Fibroblast of lung (primary cell): ENCODE measurements around the gene TC2N. TPM values are rescaled to one million over a fixed set of nuclear protein-coding genes. Genes with fewer than 3 reads are reported as not detected.

Experiments
- DNase-seq, 2 donors: peaks; one replicate each; pipeline versions ENCODE4 v3.0.0 to v3.0.0-alpha.2; 2010; ENCODE audit warnings: low read depth in 2 of 2
- H2AFZ ChIP-seq: 2 replicates; pipeline ENCODE4 v1.5.1; 2012; ENCODE audit warnings: low read length, control low read depth, inconsistent platforms
- H3K27ac ChIP-seq: 2 replicates; pipeline ENCODE4 v1.5.1; 2011; ENCODE audit warnings: low read length, control low read depth; ENCODE audit not compliant: insufficient read depth
- H3K27me3 ChIP-seq: 2 replicates; pipeline ENCODE4 v1.5.1; 2011; ENCODE audit warnings: mild to moderate bottlenecking, low read length; ENCODE audit not compliant: control insufficient read depth, insufficient read depth
- H3K36me3 ChIP-seq: 2 replicates; pipeline ENCODE4 v1.5.1; 2011; ENCODE audit warnings: low read length; ENCODE audit not compliant: control insufficient read depth, insufficient read depth
- H3K4me1 ChIP-seq: 2 replicates; pipeline ENCODE4 v1.5.1; 2011; ENCODE audit warnings: low read length; ENCODE audit not compliant: control insufficient read depth, insufficient read depth; ENCODE audit errors: extremely low read depth
- H3K4me2 ChIP-seq: 2 replicates; pipeline ENCODE4 v1.5.1; 2011; ENCODE audit warnings: low read length, control low read depth; ENCODE audit not compliant: insufficient read depth; ENCODE audit errors: extremely low read depth
- H3K4me3 ChIP-seq, 4 experiments: fragments of 200-600 bp in 1 of 4; sonication (generic) in 1 of 4; replicated peaks in 1 of 4; 2 replicates each; pipeline ENCODE4 v1.5.1; 2011 to 2016; ENCODE audit warnings: low read length in 4 of 4, low read depth in 3 of 4, mild to moderate bottlenecking in 3 of 4, control low read depth in 2 of 4, inconsistent platforms in 1 of 4, mixed read lengths in 1 of 4; ENCODE audit not compliant: insufficient read depth in 1 of 4; ENCODE audit errors: control extremely low read depth in 1 of 4
- H3K79me2 ChIP-seq: 2 replicates; pipeline ENCODE4 v1.5.1; 2012; ENCODE audit warnings: mild to moderate bottlenecking, low read length, inconsistent platforms; ENCODE audit not compliant: control insufficient read depth, insufficient read depth
- H3K9ac ChIP-seq: 2 replicates; pipeline ENCODE4 v1.5.1; 2011; ENCODE audit warnings: mild to moderate bottlenecking, low read length, control low read depth; ENCODE audit not compliant: insufficient read depth
- H3K9me3 ChIP-seq: 2 replicates; pipeline ENCODE4 v1.5.1; 2012; ENCODE audit warnings: low read depth, low read length; ENCODE audit not compliant: control insufficient read depth, insufficient read depth
- H4K20me1 ChIP-seq: 2 replicates; pipeline ENCODE4 v1.5.1; 2011; ENCODE audit warnings: low read length; ENCODE audit not compliant: control insufficient read depth, insufficient read depth; ENCODE audit errors: extremely low read depth
- EZH2 ChIP-seq: IDR thresholded peaks from 2 replicates; pipeline ENCODE4 v1.5.1; 2012; ENCODE audit warnings: low read length, control low read depth, mild to moderate bottlenecking; ENCODE audit errors: missing control alignments
- polyA plus RNA-seq, 2 donors: library from polyadenylated mRNA; depleted of rRNA in 1 of 2; stranded (reverse) in 1 of 2; unstranded in 1 of 2; fragments of >200 nt; gene quantifications; 2 replicates each; pipeline ENCODE4 v1.2.1, GENCODE V29; 2011 to 2012; ENCODE audit warnings: missing spikeins in 1 of 2
- total RNA-seq: library from RNA; depleted of rRNA; stranded (reverse); fragments of >200 nt; gene quantifications from 2 replicates; pipeline ENCODE4 v1.2.1, GENCODE V29; 2014
- TF ChIP-seq, protein P1 (sequence below), 2 donors: IDR thresholded peaks in 1 of 2; conservative IDR thresholded peaks in 1 of 2; 1 replicate in 1 of 2; 2 replicates in 1 of 2; pipeline ENCODE4 v1.5.1; 2011 to 2012; ENCODE audit warnings: low read length in 2 of 2, control low read depth in 1 of 2, inconsistent platforms in 1 of 2, low read depth in 1 of 2, mild to moderate bottlenecking in 1 of 2

The TC2N gene
- total and polyA plus RNA-seq, 2 donors (not counting 1 experiment from before 2014, with no cell fraction given), result 0.19 to 0.83 TPM

DNA sequence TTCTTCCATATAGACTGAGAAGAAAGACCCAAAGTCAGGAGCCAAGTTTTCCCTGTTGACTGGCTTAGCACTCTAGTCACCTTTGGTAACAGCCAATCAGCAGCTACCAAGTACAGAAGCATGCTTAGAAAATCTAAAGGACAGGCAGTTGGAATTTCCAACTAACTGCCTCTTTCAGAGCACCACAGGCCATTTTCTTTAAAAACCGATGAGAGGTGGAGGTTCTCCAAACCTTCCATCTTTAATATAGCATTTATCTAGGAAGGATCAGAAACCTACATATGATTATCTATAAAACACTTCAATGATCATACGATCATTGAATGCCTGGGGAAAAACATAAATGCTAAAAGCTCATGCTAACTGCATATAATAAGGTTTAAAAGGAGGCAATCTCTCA lies 135.3 kb downstream of the TC2N start, which contains the start of gene CATSPERB:
Gene CATSPERB (minus strand): TSS at position 101 of the 400 bp plus-strand sequence. CDS start 2,607 bp downstream, outside the sequence.
- H3K36me3 ChIP-seq, result no peaks in the 10 kb centered on the region
- no peak within 1 kb of the TSS for H3K27ac ChIP-seq
- DNase-seq, result no peak
- H3K4me2 ChIP-seq, result no peak within 1 kb of the TSS
- H4K20me1 ChIP-seq, result no peaks in the 10 kb centered on the region
- H3K4me1 ChIP-seq, result no peaks in the 10 kb centered on the region
- no peaks in the 10 kb centered on the region for H3K9me3 ChIP-seq
- no peaks in the 10 kb centered on the region for H3K27me3 ChIP-seq
- TF ChIP-seq EZH2, result no peak
- TF ChIP-seq, protein P1, sequence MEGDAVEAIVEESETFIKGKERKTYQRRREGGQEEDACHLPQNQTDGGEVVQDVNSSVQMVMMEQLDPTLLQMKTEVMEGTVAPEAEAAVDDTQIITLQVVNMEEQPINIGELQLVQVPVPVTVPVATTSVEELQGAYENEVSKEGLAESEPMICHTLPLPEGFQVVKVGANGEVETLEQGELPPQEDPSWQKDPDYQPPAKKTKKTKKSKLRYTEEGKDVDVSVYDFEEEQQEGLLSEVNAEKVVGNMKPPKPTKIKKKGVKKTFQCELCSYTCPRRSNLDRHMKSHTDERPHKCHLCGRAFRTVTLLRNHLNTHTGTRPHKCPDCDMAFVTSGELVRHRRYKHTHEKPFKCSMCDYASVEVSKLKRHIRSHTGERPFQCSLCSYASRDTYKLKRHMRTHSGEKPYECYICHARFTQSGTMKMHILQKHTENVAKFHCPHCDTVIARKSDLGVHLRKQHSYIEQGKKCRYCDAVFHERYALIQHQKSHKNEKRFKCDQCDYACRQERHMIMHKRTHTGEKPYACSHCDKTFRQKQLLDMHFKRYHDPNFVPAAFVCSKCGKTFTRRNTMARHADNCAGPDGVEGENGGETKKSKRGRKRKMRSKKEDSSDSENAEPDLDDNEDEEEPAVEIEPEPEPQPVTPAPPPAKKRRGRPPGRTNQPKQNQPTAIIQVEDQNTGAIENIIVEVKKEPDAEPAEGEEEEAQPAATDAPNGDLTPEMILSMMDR (conservative IDR thresholded peaks at IDR 0.05 in 1 of 2, IDR thresholded peaks at IDR 0.05 in 1 of 2; ENCODE audit: low read depth in 1 of 2, low read length in 2 of 2), result no peak
- H2AFZ ChIP-seq, result no peak within 1 kb of the TSS
- H3K9ac ChIP-seq, result no peak within 1 kb of the TSS
- no peaks in the 10 kb centered on the region for H3K79me2 ChIP-seq
- no peak within 1 kb of the TSS for H3K4me3 ChIP-seq

DNA sequence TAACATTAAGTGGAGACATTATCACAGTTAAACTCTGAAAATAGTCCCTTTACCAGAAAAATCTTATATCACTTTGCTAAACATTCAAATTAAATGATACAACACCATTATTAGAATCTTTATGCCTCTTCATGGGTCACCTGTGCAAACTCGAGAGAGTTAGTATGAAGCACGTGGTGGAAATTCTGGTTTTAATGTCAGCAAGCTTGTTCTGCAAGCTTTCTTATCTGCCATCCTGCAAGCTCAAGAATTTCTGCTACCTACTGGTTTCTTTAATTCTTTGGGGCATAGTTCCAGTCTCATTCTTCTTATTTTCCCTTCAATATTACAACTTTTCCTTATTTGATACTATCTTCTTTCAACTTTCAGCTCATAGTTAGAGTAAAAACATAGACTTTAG lies 136.3 kb downstream of the TC2N start:
- no peak overlapping the region for H3K4me3 ChIP-seq
- H3K27me3 ChIP-seq, result no peaks in the 10 kb centered on the region
- no peak overlapping the region for H3K27ac ChIP-seq
- no peak for DNase-seq
- H4K20me1 ChIP-seq, result no peaks in the 10 kb centered on the region
- no peaks in the 10 kb centered on the region for H3K4me1 ChIP-seq
- no peak overlapping the region for H2AFZ ChIP-seq
- no peaks in the 10 kb centered on the region for H3K79me2 ChIP-seq
- H3K9ac ChIP-seq, result no peak overlapping the region
- H3K9me3 ChIP-seq, result no peaks in the 10 kb centered on the region
- no peaks in the 10 kb centered on the region for H3K36me3 ChIP-seq
- no peak overlapping the region for H3K4me2 ChIP-seq
- no peak for TF ChIP-seq EZH2
- TF ChIP-seq, protein P1 (conservative IDR thresholded peaks at IDR 0.05 in 1 of 2, IDR thresholded peaks at IDR 0.05 in 1 of 2; ENCODE audit: low read depth in 1 of 2, low read length in 2 of 2), result no peak

DNA sequence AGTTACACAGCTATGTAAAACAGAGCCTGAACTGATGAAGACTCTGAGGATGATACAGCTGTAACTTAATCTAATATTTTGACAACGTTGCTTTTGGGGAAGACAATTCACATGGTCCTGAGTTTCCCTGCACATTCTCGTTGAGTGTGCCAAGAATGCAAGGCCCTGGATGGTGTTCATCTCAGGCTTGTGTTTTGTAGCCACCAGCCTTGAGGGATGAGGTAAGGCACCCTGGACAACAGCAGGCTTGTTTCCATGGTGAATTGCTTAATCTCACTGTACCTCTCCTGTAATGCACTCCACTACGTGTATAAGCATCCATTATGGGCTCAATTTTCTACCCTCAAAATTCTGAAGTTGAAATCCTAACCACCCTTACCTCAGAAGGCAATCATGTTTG lies 137.6 kb downstream of the TC2N start:
- H3K9ac ChIP-seq, result no peak overlapping the region
- no peak for DNase-seq

More for the DNA sequence above, 137.6 kb downstream of the TC2N start:
- H3K4me2 ChIP-seq, result no peak overlapping the region
- H3K27me3 ChIP-seq, result no peaks in the 10 kb centered on the region
- H4K20me1 ChIP-seq, result no peaks in the 10 kb centered on the region
- TF ChIP-seq EZH2, result no peak
- TF ChIP-seq, protein P1 (conservative IDR thresholded peaks at IDR 0.05 in 1 of 2, IDR thresholded peaks at IDR 0.05 in 1 of 2; ENCODE audit: low read depth in 1 of 2, low read length in 2 of 2), result no peak
- H3K27ac ChIP-seq, result no peak overlapping the region
- H3K9me3 ChIP-seq, result no peaks in the 10 kb centered on the region
- no peaks in the 10 kb centered on the region for H3K79me2 ChIP-seq
- no peaks in the 10 kb centered on the region for H3K4me1 ChIP-seq
- no peak overlapping the region for H2AFZ ChIP-seq
- no peak overlapping the region for H3K4me3 ChIP-seq
- H3K36me3 ChIP-seq, result no peaks in the 10 kb centered on the region

Other genes with a start within 250 kb of the TC2N start
- gene CATSPERB, start 135.4 kb downstream of the TC2N start, total RNA-seq, result under 0.01 TPM in 1 of 2 replicates, not detected in the other
- gene CATSPERB, start 135.4 kb downstream of the TC2N start, polyA plus RNA-seq, result not detected in 2 replicates
- gene FBLN5, start 80.2 kb upstream of the TC2N start, total RNA-seq, result 13.4 and 33.4 TPM in 2 replicates
- 47.5 and 50.4 TPM in 2 replicates for gene FBLN5, start 80.2 kb upstream of the TC2N start, polyA plus RNA-seq
- 26.5 and 50.4 TPM in 2 replicates for gene TRIP11, start 172.5 kb upstream of the TC2N start, total RNA-seq
- gene TRIP11, start 172.5 kb upstream of the TC2N start, polyA plus RNA-seq, result 20.6 and 28.6 TPM in 2 replicates
- 40.6 and 63.3 TPM in 2 replicates for gene ATXN3, start 239.0 kb upstream of the TC2N start, total RNA-seq
- gene ATXN3, start 239.0 kb upstream of the TC2N start, polyA plus RNA-seq, result 21.0 and 34.1 TPM in 2 replicates